ENCODE results near the gene GMCL1.

DNA sequence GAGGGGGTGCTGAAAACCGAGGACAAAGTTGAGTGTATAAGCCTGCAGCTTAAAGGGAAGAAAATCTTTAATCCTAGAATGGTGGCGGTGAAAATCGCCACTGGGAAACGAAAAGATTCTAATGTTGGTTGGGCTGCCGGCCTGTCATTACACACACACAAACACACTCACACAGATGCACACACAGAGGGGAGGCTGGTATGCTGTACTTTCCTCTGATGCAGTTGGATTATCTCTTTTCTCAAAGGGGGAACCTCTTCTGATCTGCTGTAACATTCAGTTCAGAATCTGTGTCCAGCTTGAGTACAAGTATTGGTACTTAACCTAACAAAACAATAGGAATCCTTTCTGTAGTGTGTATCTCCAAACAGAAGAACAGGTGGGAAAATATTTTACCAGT, 48.5 kb upstream of the GMCL1 start:
- TF ChIP-seq OVOL2 (CRISPR knock-in tag; IDR thresholded peaks at IDR 0.05; ENCODE audit: borderline replicate concordance) (no peak), ATF1 (CRISPR knock-in tag; IDR thresholded peaks at IDR 0.05) (no peak), NFYB (CRISPR knock-in tag; conservative IDR thresholded peaks at IDR 0.05; ENCODE audit: low read depth) (no peak), NR2C2 (CRISPR knock-in tag; IDR thresholded peaks at IDR 0.05) (no peak), HMGA2 (CRISPR knock-in tag; IDR thresholded peaks at IDR 0.05) (no peak), GTF2I (CRISPR knock-in tag; conservative IDR thresholded peaks at IDR 0.05) (no peak), SMAD3 (CRISPR knock-in tag; IDR thresholded peaks at IDR 0.05; ENCODE audit: borderline replicate concordance) (no peak)
- TF ChIP-seq, protein P1, sequence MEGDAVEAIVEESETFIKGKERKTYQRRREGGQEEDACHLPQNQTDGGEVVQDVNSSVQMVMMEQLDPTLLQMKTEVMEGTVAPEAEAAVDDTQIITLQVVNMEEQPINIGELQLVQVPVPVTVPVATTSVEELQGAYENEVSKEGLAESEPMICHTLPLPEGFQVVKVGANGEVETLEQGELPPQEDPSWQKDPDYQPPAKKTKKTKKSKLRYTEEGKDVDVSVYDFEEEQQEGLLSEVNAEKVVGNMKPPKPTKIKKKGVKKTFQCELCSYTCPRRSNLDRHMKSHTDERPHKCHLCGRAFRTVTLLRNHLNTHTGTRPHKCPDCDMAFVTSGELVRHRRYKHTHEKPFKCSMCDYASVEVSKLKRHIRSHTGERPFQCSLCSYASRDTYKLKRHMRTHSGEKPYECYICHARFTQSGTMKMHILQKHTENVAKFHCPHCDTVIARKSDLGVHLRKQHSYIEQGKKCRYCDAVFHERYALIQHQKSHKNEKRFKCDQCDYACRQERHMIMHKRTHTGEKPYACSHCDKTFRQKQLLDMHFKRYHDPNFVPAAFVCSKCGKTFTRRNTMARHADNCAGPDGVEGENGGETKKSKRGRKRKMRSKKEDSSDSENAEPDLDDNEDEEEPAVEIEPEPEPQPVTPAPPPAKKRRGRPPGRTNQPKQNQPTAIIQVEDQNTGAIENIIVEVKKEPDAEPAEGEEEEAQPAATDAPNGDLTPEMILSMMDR (IDR thresholded peaks at IDR 0.05) = no peak
- TF ChIP-seq, protein P2, sequence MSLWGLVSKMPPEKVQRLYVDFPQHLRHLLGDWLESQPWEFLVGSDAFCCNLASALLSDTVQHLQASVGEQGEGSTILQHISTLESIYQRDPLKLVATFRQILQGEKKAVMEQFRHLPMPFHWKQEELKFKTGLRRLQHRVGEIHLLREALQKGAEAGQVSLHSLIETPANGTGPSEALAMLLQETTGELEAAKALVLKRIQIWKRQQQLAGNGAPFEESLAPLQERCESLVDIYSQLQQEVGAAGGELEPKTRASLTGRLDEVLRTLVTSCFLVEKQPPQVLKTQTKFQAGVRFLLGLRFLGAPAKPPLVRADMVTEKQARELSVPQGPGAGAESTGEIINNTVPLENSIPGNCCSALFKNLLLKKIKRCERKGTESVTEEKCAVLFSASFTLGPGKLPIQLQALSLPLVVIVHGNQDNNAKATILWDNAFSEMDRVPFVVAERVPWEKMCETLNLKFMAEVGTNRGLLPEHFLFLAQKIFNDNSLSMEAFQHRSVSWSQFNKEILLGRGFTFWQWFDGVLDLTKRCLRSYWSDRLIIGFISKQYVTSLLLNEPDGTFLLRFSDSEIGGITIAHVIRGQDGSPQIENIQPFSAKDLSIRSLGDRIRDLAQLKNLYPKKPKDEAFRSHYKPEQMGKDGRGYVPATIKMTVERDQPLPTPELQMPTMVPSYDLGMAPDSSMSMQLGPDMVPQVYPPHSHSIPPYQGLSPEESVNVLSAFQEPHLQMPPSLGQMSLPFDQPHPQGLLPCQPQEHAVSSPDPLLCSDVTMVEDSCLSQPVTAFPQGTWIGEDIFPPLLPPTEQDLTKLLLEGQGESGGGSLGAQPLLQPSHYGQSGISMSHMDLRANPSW (CRISPR knock-in tag; conservative IDR thresholded peaks at IDR 0.05; ENCODE audit: low read depth) = no peak
- TF ChIP-seq, protein P3, sequence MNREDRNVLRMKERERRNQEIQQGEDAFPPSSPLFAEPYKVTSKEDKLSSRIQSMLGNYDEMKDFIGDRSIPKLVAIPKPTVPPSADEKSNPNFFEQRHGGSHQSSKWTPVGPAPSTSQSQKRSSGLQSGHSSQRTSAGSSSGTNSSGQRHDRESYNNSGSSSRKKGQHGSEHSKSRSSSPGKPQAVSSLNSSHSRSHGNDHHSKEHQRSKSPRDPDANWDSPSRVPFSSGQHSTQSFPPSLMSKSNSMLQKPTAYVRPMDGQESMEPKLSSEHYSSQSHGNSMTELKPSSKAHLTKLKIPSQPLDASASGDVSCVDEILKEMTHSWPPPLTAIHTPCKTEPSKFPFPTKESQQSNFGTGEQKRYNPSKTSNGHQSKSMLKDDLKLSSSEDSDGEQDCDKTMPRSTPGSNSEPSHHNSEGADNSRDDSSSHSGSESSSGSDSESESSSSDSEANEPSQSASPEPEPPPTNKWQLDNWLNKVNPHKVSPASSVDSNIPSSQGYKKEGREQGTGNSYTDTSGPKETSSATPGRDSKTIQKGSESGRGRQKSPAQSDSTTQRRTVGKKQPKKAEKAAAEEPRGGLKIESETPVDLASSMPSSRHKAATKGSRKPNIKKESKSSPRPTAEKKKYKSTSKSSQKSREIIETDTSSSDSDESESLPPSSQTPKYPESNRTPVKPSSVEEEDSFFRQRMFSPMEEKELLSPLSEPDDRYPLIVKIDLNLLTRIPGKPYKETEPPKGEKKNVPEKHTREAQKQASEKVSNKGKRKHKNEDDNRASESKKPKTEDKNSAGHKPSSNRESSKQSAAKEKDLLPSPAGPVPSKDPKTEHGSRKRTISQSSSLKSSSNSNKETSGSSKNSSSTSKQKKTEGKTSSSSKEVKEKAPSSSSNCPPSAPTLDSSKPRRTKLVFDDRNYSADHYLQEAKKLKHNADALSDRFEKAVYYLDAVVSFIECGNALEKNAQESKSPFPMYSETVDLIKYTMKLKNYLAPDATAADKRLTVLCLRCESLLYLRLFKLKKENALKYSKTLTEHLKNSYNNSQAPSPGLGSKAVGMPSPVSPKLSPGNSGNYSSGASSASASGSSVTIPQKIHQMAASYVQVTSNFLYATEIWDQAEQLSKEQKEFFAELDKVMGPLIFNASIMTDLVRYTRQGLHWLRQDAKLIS (CRISPR knock-in tag; IDR thresholded peaks at IDR 0.05; ENCODE audit: borderline replicate concordance) = no peak
